PFSK-1 (cell line): ENCODE results near the gene ANKRD60.

ENCODE experiments used
- FOXP2 ChIP-seq: optimal IDR thresholded peaks from 2 replicates; pipeline ENCODE3; 2011; ENCODE audit warnings: borderline replicate concordance, control low read depth, inconsistent platforms; ENCODE audit not compliant: insufficient read depth; ENCODE audit errors: extremely low read length, extremely low read depth
- POLR2AphosphoS5 ChIP-seq: IDR thresholded peaks from 2 replicates; pipeline ENCODE4 v1.6.1; 2012; ENCODE audit warnings: low read depth, mild to moderate bottlenecking, control low read depth, low read length, moderate library complexity
- SIN3A ChIP-seq: IDR thresholded peaks from 2 replicates; pipeline ENCODE4 v1.6.1; 2012; ENCODE audit warnings: mild to moderate bottlenecking, low read length, moderate library complexity, borderline replicate concordance; ENCODE audit not compliant: insufficient read depth
- TAF1 ChIP-seq: IDR thresholded peaks from 2 replicates; pipeline ENCODE4 v1.6.1; 2012; ENCODE audit warnings: low read length, control low read depth, borderline replicate concordance; ENCODE audit not compliant: insufficient read depth
- TF ChIP-seq, protein P1 (sequence below), 2 experiments: IDR thresholded peaks; 2 replicates each; pipeline versions ENCODE4 v1.6.1 to v1.8.0; 2011 to 2012; ENCODE audit warnings: low read depth in 2 of 2, low read length in 2 of 2, control low read depth in 1 of 2, inconsistent platforms in 1 of 2, mild to moderate bottlenecking in 1 of 2, moderate library complexity in 1 of 2; ENCODE audit not compliant: insufficient read depth in 1 of 2

Gene ANKRD60

DNA sequence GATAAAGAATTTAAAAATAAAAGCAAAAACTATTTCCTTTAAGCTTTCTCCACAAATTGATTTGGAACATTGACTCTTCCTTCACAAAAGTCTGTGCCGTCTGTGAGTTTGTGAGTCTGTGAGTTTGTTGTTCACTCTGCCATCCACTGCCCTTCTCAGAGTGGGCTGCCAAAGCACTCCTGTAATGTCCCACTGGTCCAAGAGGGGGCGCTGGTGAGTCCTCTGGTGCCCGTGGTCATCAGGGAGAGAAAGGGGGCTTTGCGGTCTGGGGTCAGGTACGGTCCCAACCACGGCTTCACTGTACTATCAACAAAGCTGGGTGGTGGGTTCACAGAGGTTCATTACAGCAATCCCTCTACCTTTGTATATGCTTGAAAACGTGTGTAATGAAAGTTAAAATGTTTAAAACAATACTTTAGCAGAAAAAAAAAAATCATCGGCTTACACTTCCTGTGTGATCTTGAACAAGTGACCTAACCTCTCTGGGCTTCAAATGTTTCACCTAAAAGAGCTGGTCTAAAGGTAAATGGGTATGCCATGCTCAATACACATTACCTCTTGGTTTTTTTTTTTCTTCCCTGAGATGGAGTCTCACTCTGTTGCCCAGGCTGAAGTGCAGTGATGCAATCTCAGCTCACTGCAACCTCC is 5.6 kb upstream of the ANKRD60 start:
- no peak for TF ChIP-seq SIN3A
- no peak for TF ChIP-seq TAF1

DNA sequence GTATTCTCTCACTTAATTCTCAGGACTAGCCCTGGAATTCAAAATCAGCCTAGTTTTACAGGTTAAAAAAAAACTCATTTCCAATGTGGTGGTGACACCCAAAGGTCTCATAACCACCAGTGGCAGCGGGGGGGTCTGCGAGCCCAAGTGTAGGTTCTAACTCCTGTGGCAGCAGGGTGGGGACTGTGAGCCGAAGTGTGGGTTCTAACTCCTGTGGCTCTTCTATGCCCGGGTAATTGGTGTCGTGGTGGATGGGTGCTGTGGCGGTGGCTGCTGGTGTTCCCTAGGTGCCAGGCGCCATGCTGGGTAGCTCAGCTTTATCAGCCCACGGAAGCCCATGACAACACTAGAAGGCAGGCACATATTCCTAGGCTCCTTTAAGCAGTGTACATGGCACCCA is 4.9 kb upstream of the ANKRD60 start:
- TF ChIP-seq POLR2AphosphoS5: no peak
- TF ChIP-seq SIN3A: no peak
- TF ChIP-seq, protein P1, sequence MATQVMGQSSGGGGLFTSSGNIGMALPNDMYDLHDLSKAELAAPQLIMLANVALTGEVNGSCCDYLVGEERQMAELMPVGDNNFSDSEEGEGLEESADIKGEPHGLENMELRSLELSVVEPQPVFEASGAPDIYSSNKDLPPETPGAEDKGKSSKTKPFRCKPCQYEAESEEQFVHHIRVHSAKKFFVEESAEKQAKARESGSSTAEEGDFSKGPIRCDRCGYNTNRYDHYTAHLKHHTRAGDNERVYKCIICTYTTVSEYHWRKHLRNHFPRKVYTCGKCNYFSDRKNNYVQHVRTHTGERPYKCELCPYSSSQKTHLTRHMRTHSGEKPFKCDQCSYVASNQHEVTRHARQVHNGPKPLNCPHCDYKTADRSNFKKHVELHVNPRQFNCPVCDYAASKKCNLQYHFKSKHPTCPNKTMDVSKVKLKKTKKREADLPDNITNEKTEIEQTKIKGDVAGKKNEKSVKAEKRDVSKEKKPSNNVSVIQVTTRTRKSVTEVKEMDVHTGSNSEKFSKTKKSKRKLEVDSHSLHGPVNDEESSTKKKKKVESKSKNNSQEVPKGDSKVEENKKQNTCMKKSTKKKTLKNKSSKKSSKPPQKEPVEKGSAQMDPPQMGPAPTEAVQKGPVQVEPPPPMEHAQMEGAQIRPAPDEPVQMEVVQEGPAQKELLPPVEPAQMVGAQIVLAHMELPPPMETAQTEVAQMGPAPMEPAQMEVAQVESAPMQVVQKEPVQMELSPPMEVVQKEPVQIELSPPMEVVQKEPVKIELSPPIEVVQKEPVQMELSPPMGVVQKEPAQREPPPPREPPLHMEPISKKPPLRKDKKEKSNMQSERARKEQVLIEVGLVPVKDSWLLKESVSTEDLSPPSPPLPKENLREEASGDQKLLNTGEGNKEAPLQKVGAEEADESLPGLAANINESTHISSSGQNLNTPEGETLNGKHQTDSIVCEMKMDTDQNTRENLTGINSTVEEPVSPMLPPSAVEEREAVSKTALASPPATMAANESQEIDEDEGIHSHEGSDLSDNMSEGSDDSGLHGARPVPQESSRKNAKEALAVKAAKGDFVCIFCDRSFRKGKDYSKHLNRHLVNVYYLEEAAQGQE (IDR thresholded peaks at IDR 0.05; ENCODE audit: insufficient read depth in 1 of 2, low read depth in 2 of 2, low read length in 2 of 2): no peak
- no peak for TF ChIP-seq FOXP2
- no peak for TF ChIP-seq TAF1

GRCh38 chr20:58231683-58232082 is 3.2 kb upstream of the ANKRD60 start:
- TF ChIP-seq, protein P1 (IDR thresholded peaks at IDR 0.05; ENCODE audit: insufficient read depth in 1 of 2, low read depth in 2 of 2, low read length in 2 of 2): no peak
- TF ChIP-seq POLR2AphosphoS5 (no peak), FOXP2 (no peak), TAF1 (no peak), SIN3A (no peak)

DNA sequence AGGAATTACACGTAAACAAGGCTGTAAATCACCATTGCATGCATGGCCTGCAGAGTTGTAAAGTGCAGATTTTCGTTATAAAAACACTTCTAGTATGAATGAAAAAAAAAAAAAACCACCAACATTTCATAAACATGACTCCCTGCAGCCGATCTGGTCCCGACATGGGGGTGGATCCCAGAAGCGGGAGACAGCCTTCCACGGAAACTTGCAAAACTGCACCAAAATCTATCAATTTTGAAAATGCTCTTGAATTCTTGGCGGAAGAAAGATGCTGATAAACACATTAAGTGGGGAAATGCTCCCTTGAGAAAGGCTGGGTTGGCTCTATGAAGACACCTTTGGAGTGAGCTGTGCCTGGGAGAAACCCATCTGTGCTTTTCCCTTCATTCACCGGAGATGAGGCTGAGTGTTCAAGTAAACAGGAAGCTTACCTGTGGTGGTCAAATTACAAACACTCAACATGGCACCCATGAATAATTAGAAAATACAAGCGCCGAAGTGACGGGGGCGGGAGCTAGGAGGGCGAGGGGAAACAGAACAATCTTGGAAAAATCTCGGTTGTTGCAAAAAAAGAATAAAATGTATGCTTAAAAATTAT is 845 bp upstream of the ANKRD60 start:
- no peak for TF ChIP-seq SIN3A
- TF ChIP-seq POLR2AphosphoS5: no peak
- TF ChIP-seq, protein P1 (IDR thresholded peaks at IDR 0.05; ENCODE audit: insufficient read depth in 1 of 2, low read depth in 2 of 2, low read length in 2 of 2): no peak

- TF ChIP-seq, protein P1 (IDR thresholded peaks at IDR 0.05; ENCODE audit: insufficient read depth in 1 of 2, low read depth in 2 of 2, low read length in 2 of 2): no peak
- TF ChIP-seq FOXP2 (no peak), POLR2AphosphoS5 (no peak), TAF1 (no peak), SIN3A (no peak)
Observed at GRCh38 chr20:58228103-58228483, 360 bp downstream of the ANKRD60 start.
